Measurements from ENCODE around the gene CCNI2. TPM values are rescaled to one million over a fixed set of nuclear protein-coding genes. Genes with fewer than 3 reads are reported as not detected.

Gene CCNI2
- total RNA-seq, 1 experiment from 2014 or later: 0.49 TPM

- POLR2A ChIA-PET: interaction anchor here (0.8 to 1.4 kb wide), 2 partner anchors 13 to 38 kb away, joined by 3 read pairs; no protein-coding TSS in a partner anchor
- DNase-seq (ENCODE audit: low read depth, low spot score): no peak
- TF ChIP-seq SIN3A (IDR thresholded peaks at IDR 0.05; ENCODE audit: borderline replicate concordance, insufficient read depth, low read depth, low read length) (no peak), POLR2AphosphoS5 (IDR thresholded peaks at IDR 0.05; ENCODE audit: low read depth, low read length) (no peak), TCF7L2 (IDR thresholded peaks at IDR 0.05; ENCODE audit: low read depth, low read length) (no peak), CTCF (IDR thresholded peaks at IDR 0.05) (no peak), REST (IDR thresholded peaks at IDR 0.05; ENCODE audit: insufficient read depth in 1 of 2, low read depth in 2 of 2, low read length in 1 of 2) (no peak)
- Histone ChIP-seq H3K4me3 (ENCODE audit: low read depth in 2 of 2, low read length in 2 of 2) (peak overlapping the region; percentile 70 to 80), H3K27ac (ENCODE audit: low read length) (peak overlapping the region; percentile 75), H3K4me1 (ENCODE audit: control insufficient read depth, insufficient read depth, low read length) (peaks cover 15% of the 10 kb centered on the region), H3K27me3 (ENCODE audit: control insufficient read depth, insufficient read depth, low read length) (no peaks in the 10 kb centered on the region), H3K9me3 (ENCODE audit: control insufficient read depth, insufficient read depth, low read depth, low read length) (no peaks in the 10 kb centered on the region), H3K36me3 (ENCODE audit: control insufficient read depth, insufficient read depth, low read length) (no peaks in the 10 kb centered on the region)
- BruUV-seq (replicated peaks): no TSS peak
- in situ Hi-C loops (cut with HindIII; ENCODE audit: low pct_unique_long_range_greater_than_20kb, low sequenced_read_pairs): no loop called here
- ATAC-seq: no peak
- intact Hi-C loops (cut with micrococcal nuclease; ENCODE audit: unreplicated experiment): no loop called here
- CTCF ChIA-PET: no interaction called here
Measured at GRCh38 chr5:132737982-132738681, 9.1 kb upstream of the CCNI2 start.

- ChIA-PET CTCF (no interaction called here), POLR2A (no interaction called here)
- no peak overlapping the region for H3K4me3 ChIP-seq (ENCODE audit: low read depth in 2 of 2, low read length in 2 of 2)
- in situ Hi-C loops (cut with HindIII; ENCODE audit: low pct_unique_long_range_greater_than_20kb, low sequenced_read_pairs) (no loop called here), intact Hi-C loops (cut with micrococcal nuclease; ENCODE audit: unreplicated experiment) (no loop called here)
- BruUV-seq (replicated peaks): no TSS peak
- TF ChIP-seq SIN3A (IDR thresholded peaks at IDR 0.05; ENCODE audit: borderline replicate concordance, insufficient read depth, low read depth, low read length): no peak
- TF ChIP-seq TCF7L2 (IDR thresholded peaks at IDR 0.05; ENCODE audit: low read depth, low read length): no peak
- TF ChIP-seq CTCF (IDR thresholded peaks at IDR 0.05): no peak
- TF ChIP-seq POLR2AphosphoS5 (IDR thresholded peaks at IDR 0.05; ENCODE audit: low read depth, low read length): no peak
- no peak for TF ChIP-seq REST (IDR thresholded peaks at IDR 0.05; ENCODE audit: insufficient read depth in 1 of 2, low read depth in 2 of 2, low read length in 1 of 2)
- no peaks in the 10 kb centered on the region for H3K27me3 ChIP-seq (ENCODE audit: control insufficient read depth, insufficient read depth, low read length)
- no peak overlapping the region for H3K27ac ChIP-seq (ENCODE audit: low read length)
- ATAC-seq: no peak
- peaks cover 15% of the 10 kb centered on the region for H3K4me1 ChIP-seq (ENCODE audit: control insufficient read depth, insufficient read depth, low read length)
- no peak for DNase-seq (ENCODE audit: low read depth, low spot score)
- no peaks in the 10 kb centered on the region for H3K36me3 ChIP-seq (ENCODE audit: control insufficient read depth, insufficient read depth, low read length)
- H3K9me3 ChIP-seq (ENCODE audit: control insufficient read depth, insufficient read depth, low read depth, low read length): no peaks in the 10 kb centered on the region
Measured at GRCh38 chr5:132739232-132739631, 8.0 kb upstream of the CCNI2 start.

All from Panc1 (cell line).